K562 (cell line): ENCODE results near the gene UBE2O. TPM values are rescaled to one million over a fixed set of nuclear protein-coding genes. Genes with fewer than 3 reads are reported as not detected.

Experiments used
- CBX5 ChIP-seq: IDR thresholded peaks from 2 replicates; pipeline ENCODE4 v1.6.1; 2014; ENCODE audit warnings: low read depth, borderline replicate concordance
- CREB3L1 ChIP-seq: fragments of 450-650 bp; IDR thresholded peaks from 2 replicates; pipeline ENCODE4 v1.6.1; 2014; ENCODE audit warnings: low read depth, mild to moderate bottlenecking, moderate library complexity, borderline replicate concordance
- HBP1 ChIP-seq: fragments of 450-650 bp; formaldehyde crosslinking; IDR thresholded peaks from 2 replicates; pipeline ENCODE4 v1.4.0; 2022; ENCODE audit warnings: missing genetic modification characterization
- IFI16 ChIP-seq: fragments of 250-450 bp; sonication (Bioruptor Pico); IDR thresholded peaks from 2 replicates; pipeline ENCODE4 v2.1.2; 2022; ENCODE audit warnings: mild to moderate bottlenecking, inconsistent platforms
- IRF9 ChIP-seq: fragments of 450-650 bp; IDR thresholded peaks from 2 replicates; pipeline ENCODE4 v1.6.1; 2016; ENCODE audit warnings: missing biosample characterization, missing genetic modification characterization
- MBD2 ChIP-seq: sonication (generic); IDR thresholded peaks from 2 replicates; pipeline ENCODE4 v1.6.1; 2016; ENCODE audit warnings: low read depth, borderline replicate concordance
- MNT ChIP-seq, 2 experiments: fragments of 450-650 bp; conservative IDR thresholded peaks; 2 replicates each; pipeline ENCODE4 v1.6.1; 2017; ENCODE audit warnings: mild to moderate bottlenecking in 2 of 2, moderate library complexity in 2 of 2
- MTF1 ChIP-seq: fragments of 250-450 bp; sonication (Bioruptor Pico); IDR thresholded peaks from 2 replicates; pipeline ENCODE4 v1.9.0; 2021; ENCODE audit warnings: moderate library complexity, mild to moderate bottlenecking, inconsistent platforms, borderline replicate concordance
- MYBL2 ChIP-seq, 2 experiments: fragments of 450-650 bp in 1 of 2; sonication (generic) in 1 of 2; formaldehyde crosslinking in 1 of 2; IDR thresholded peaks; 2 replicates each; pipeline versions ENCODE4 v1.6.1 to v1.8.1; 2017 to 2022; ENCODE audit warnings: borderline replicate concordance in 1 of 2, inconsistent platforms in 1 of 2, low read depth in 1 of 2, mild to moderate bottlenecking in 1 of 2, missing genetic modification reagents in 1 of 2, moderate library complexity in 1 of 2
- NCOA2 ChIP-seq, 2 experiments: fragments of 450-650 bp; IDR thresholded peaks; 2 replicates each; pipeline ENCODE4 v1.6.1; 2018; ENCODE audit warnings: mild to moderate bottlenecking in 2 of 2, moderate library complexity in 1 of 2; ENCODE audit not compliant: partially characterized antibody in 2 of 2
- NCOA4 ChIP-seq: fragments of 450-650 bp; IDR thresholded peaks from 2 replicates; pipeline ENCODE4 v1.6.1; 2018; ENCODE audit warnings: mild to moderate bottlenecking; ENCODE audit not compliant: partially characterized antibody
- SIRT6 ChIP-seq: IDR thresholded peaks from one replicate; pipeline ENCODE4 v1.6.1; 2012; ENCODE audit warnings: low read depth, mild to moderate bottlenecking, control low read depth, inconsistent platforms, low read length, moderate library complexity
- SMARCE1 ChIP-seq: fragments of 450-650 bp; IDR thresholded peaks from 2 replicates; pipeline ENCODE4 v1.7.1; 2016; ENCODE audit warnings: mild to moderate bottlenecking
- SPI1 ChIP-seq: IDR thresholded peaks from 2 replicates; pipeline ENCODE4 v1.6.1; 2011; ENCODE audit warnings: low read depth, low read length, control low read depth, borderline replicate concordance
- TEAD4 ChIP-seq, 2 experiments: sonication (generic) in 1 of 2; formaldehyde crosslinking in 1 of 2; IDR thresholded peaks; 2 replicates each; pipeline versions ENCODE4 v1.6.1 to v1.8.0; 2012 to 2022; ENCODE audit warnings: borderline replicate concordance in 1 of 2, inconsistent platforms in 1 of 2, low read length in 1 of 2, mild to moderate bottlenecking in 1 of 2, missing genetic modification reagents in 1 of 2
- ZBTB34 ChIP-seq: fragments of 250-450 bp; sonication (Bioruptor Pico); IDR thresholded peaks from 2 replicates; pipeline ENCODE4 v1.8.0; 2021; ENCODE audit warnings: mild to moderate bottlenecking, moderate library complexity
- ZC3H11A ChIP-seq: IDR thresholded peaks from 2 replicates; pipeline ENCODE4 v1.6.1; 2012; ENCODE audit warnings: low read depth, low read length, improper control_type of control experiment
- ZEB2 ChIP-seq: fragments of 450-650 bp; IDR thresholded peaks from 2 replicates; pipeline ENCODE4 v1.6.1; 2016
- ZNF184 ChIP-seq: sonication (generic); formaldehyde crosslinking; IDR thresholded peaks from 2 replicates; pipeline ENCODE4 v1.5.0; 2020; ENCODE audit warnings: missing genetic modification reagents
- ZNF431 ChIP-seq: sonication (generic); formaldehyde crosslinking; IDR thresholded peaks from 2 replicates; pipeline ENCODE4 v1.8.0; 2022; ENCODE audit warnings: mild to moderate bottlenecking, missing genetic modification reagents
- ZNF766 ChIP-seq: fragments of 200-800 bp; sonication (Bioruptor generic); conservative IDR thresholded peaks from 2 replicates; pipeline ENCODE4 v1.6.1; 2016; ENCODE audit warnings: missing genetic modification characterization, missing compliant biosample characterization
- polyA plus RNA-seq, 8 experiments: library from polyadenylated mRNA; depleted of rRNA in 4 of 8; stranded (reverse) in 5 of 8; unstranded in 3 of 8; fragments of >200 nt; fragmentation: Nextera tagmentation in 2 of 8; fragmentation: Illumina TruSeq in 1 of 8; extraction: Ambion mirVana in 2 of 8; extraction: Trizol in 1 of 8; gene quantifications; 2 replicates each; pipeline versions ENCODE4 v1.2.1 to v1.2.3, GENCODE V29; 2011 to 2014; ENCODE audit warnings: inconsistent platforms in 1 of 8, missing spikeins in 1 of 8
- total RNA-seq, 7 experiments: library from RNA; depleted of rRNA in 6 of 7; stranded (reverse); fragments of >200 nt in 6 of 7; fragmentation: Illumina TruSeq in 2 of 7; extraction: Trizol in 2 of 7; gene quantifications; 2 replicates each; pipeline versions ENCODE4 v1.2.1 to v1.2.3, GENCODE V29; 2011 to 2021; ENCODE audit warnings: low replicate concordance in 1 of 7

Gene UBE2O
- total and polyA plus RNA-seq, 9 of the 15 experiments (the other 6 are each of a cell fraction or from before 2014, with no cell fraction given), result 1.6 to 39.7 (median 13.3) TPM

GRCh38 chr17:76440751-76441362 is 12.1 kb downstream of the UBE2O start (continued):
- TF ChIP-seq TEAD4 (IDR thresholded peaks at IDR 0.05; ENCODE audit: low read length) (no peak; the same call in 1 of the 2 replicates), TEAD4 (CRISPR knock-in tag; IDR thresholded peaks at IDR 0.05; ENCODE audit: borderline replicate concordance) (no peak), MTF1 (no peak), NCOA4 (no peak), CREB3L1 (no peak), ZNF766 (CRISPR knock-in tag) (no peak), NCOA2 (IDR thresholded peaks at IDR 0.05; ENCODE audit: partially characterized antibody in 2 of 2) (no peak), CBX5 (no peak), ZC3H11A (no peak), IRF9 (tag) (no peak), ZEB2 (no peak), MNT (conservative IDR thresholded peaks at IDR 0.05) (no peak), SIRT6 (no peak), ZNF431 (CRISPR knock-in tag) (no peak), MYBL2 (IDR thresholded peaks at IDR 0.05; ENCODE audit: low read depth) (no peak), MYBL2 (CRISPR knock-in tag; IDR thresholded peaks at IDR 0.05; ENCODE audit: borderline replicate concordance) (no peak), SMARCE1 (no peak), IFI16 (no peak), MBD2 (no peak), SPI1 (peak; percentile 49; the same call in 1 of the 2 replicates), ZNF184 (CRISPR knock-in tag) (no peak), HBP1 (no peak), ZBTB34 (CRISPR knock-in tag) (no peak)
